Activated naive CD4-positive, alpha-beta T cell treated with Interleukin-2 at 50 U/mL for 16 hours (primary cell): ENCODE results near the gene COL6A3.
"Not testable (repeated sequence)": the region's sequence is repeated elsewhere in the genome, so short reads cannot be mapped to it uniquely, and the experiment has no call there.

Experiments
- DNase-seq: peaks from one replicate; pipeline ENCODE4 v3.0.0-alpha.2; 2020

The COL6A3 gene

GRCh38 chr2:237314681-237315080, 99.3 kb downstream of the COL6A3 start:
- DNase-seq = no peak

- no peak for DNase-seq
These were observed 99.8 kb downstream of the COL6A3 start for GRCh38 chr2:237314198-237314597.

GRCh38 chr2:237312021-237312755, 101.8 kb downstream of the COL6A3 start:
- no peak for DNase-seq

GRCh38 chr2:237310515-237311114, 103.3 kb downstream of the COL6A3 start:
- DNase-seq = no peak

- no peak for DNase-seq
These were observed 104.5 kb downstream of the COL6A3 start for GRCh38 chr2:237309416-237309815.

- no peak for DNase-seq
These were observed 105.0 kb downstream of the COL6A3 start for GRCh38 chr2:237309011-237309410.

- DNase-seq = no peak
These were observed 106.5 kb downstream of the COL6A3 start for GRCh38 chr2:237307474-237307873.

- DNase-seq = no peak
These were observed 107.2 kb downstream of the COL6A3 start for GRCh38 chr2:237306787-237307170.

GRCh38 chr2:237306083-237306786, 107.7 kb downstream of the COL6A3 start:
- DNase-seq = no peak

GRCh38 chr2:237305579-237305978, 108.4 kb downstream of the COL6A3 start:
- DNase-seq = no peak

GRCh38 chr2:237304763-237305514, 109.0 kb downstream of the COL6A3 start:
- no peak for DNase-seq

- DNase-seq = not testable (repeated sequence)
These were observed 110.7 kb downstream of the COL6A3 start for GRCh38 chr2:237303244-237303643.

- DNase-seq = no peak
These were observed 112.4 kb downstream of the COL6A3 start for GRCh38 chr2:237301595-237301994.

- DNase-seq = no peak
These were observed 113.2 kb downstream of the COL6A3 start for GRCh38 chr2:237300739-237301138.

- no peak for DNase-seq
These were observed 114.1 kb downstream of the COL6A3 start for GRCh38 chr2:237299906-237300305.

GRCh38 chr2:237298151-237299118, 115.5 kb downstream of the COL6A3 start:
- no peak for DNase-seq

- no peak for DNase-seq
These were observed 116.4 kb downstream of the COL6A3 start for GRCh38 chr2:237297421-237298150.

GRCh38 chr2:237296756-237297155, 117.2 kb downstream of the COL6A3 start:
- DNase-seq = no peak

- DNase-seq = no peak
These were observed 118.0 kb downstream of the COL6A3 start for GRCh38 chr2:237295889-237296480.

- no peak for DNase-seq
These were observed 119.5 kb downstream of the COL6A3 start for GRCh38 chr2:237294460-237294859.

- no peak for DNase-seq
These were observed 120.0 kb downstream of the COL6A3 start for GRCh38 chr2:237293978-237294377.
